Measurements from ENCODE around the gene DIP2A.

Gene DIP2A

GRCh38 chr21:46542588-46543124, 84.0 kb downstream of the DIP2A start:
- Histone ChIP-seq H3K36me3 (peaks cover 78% of the 10 kb centered on the region), H3K4me3 (ENCODE audit: low read depth, low read length) (no peak overlapping the region), H3K27ac (no peak overlapping the region), H3K27me3 (ENCODE audit: insufficient read depth, low read depth, severe bottlenecking) (no peaks in the 10 kb centered on the region), H3K9me3 (ENCODE audit: severe bottlenecking) (no peaks in the 10 kb centered on the region)
- peak; percentile 48 for DNase-seq
- peak; percentile 25; the same call in 1 of the 2 replicates for TF ChIP-seq CTCF (IDR thresholded peaks at IDR 0.05; ENCODE audit: low read depth, low read length)

GRCh38 chr21:46543306-46543705, 84.6 kb downstream of the DIP2A start:
- Histone ChIP-seq H3K27me3 (ENCODE audit: insufficient read depth, low read depth, severe bottlenecking) (no peaks in the 10 kb centered on the region), H3K27ac (no peak overlapping the region), H3K9me3 (ENCODE audit: severe bottlenecking) (no peaks in the 10 kb centered on the region), H3K4me3 (ENCODE audit: low read depth, low read length) (no peak overlapping the region), H3K36me3 (peaks cover 78% of the 10 kb centered on the region)
- TF ChIP-seq CTCF (IDR thresholded peaks at IDR 0.05; ENCODE audit: low read depth, low read length), result no peak
- no peak for DNase-seq

- no peak overlapping the region for H3K4me3 ChIP-seq (ENCODE audit: low read depth, low read length)
- H3K27me3 ChIP-seq (ENCODE audit: insufficient read depth, low read depth, severe bottlenecking), result no peaks in the 10 kb centered on the region
- H3K27ac ChIP-seq, result no peak overlapping the region
- peaks cover 78% of the 10 kb centered on the region for H3K36me3 ChIP-seq
- no peaks in the 10 kb centered on the region for H3K9me3 ChIP-seq (ENCODE audit: severe bottlenecking)
- no peak for TF ChIP-seq CTCF (IDR thresholded peaks at IDR 0.05; ENCODE audit: low read depth, low read length)
- DNase-seq, result no peak
Observed at GRCh38 chr21:46544003-46544402, 85.3 kb downstream of the DIP2A start.

GRCh38 chr21:46544824-46545223, 86.1 kb downstream of the DIP2A start:
- no peak for DNase-seq
- Histone ChIP-seq H3K36me3 (peaks cover 74% of the 10 kb centered on the region), H3K27me3 (ENCODE audit: insufficient read depth, low read depth, severe bottlenecking) (no peaks in the 10 kb centered on the region), H3K9me3 (ENCODE audit: severe bottlenecking) (no peaks in the 10 kb centered on the region), H3K27ac (no peak overlapping the region), H3K4me3 (ENCODE audit: low read depth, low read length) (no peak overlapping the region)
- TF ChIP-seq CTCF (IDR thresholded peaks at IDR 0.05; ENCODE audit: low read depth, low read length), result no peak

- DNase-seq, result no peak
- Histone ChIP-seq H3K36me3 (peaks cover 71% of the 10 kb centered on the region), H3K27ac (no peak overlapping the region), H3K4me3 (ENCODE audit: low read depth, low read length) (no peak overlapping the region), H3K9me3 (ENCODE audit: severe bottlenecking) (no peaks in the 10 kb centered on the region), H3K27me3 (ENCODE audit: insufficient read depth, low read depth, severe bottlenecking) (no peaks in the 10 kb centered on the region)
- TF ChIP-seq CTCF (IDR thresholded peaks at IDR 0.05; ENCODE audit: low read depth, low read length), result no peak
Observed at GRCh38 chr21:46545363-46545762, 86.7 kb downstream of the DIP2A start.

- Histone ChIP-seq H3K27me3 (ENCODE audit: insufficient read depth, low read depth, severe bottlenecking) (no peaks in the 10 kb centered on the region), H3K9me3 (ENCODE audit: severe bottlenecking) (no peaks in the 10 kb centered on the region), H3K36me3 (peaks cover 77% of the 10 kb centered on the region), H3K27ac (no peak overlapping the region), H3K4me3 (ENCODE audit: low read depth, low read length) (no peak overlapping the region)
- no peak for TF ChIP-seq CTCF (IDR thresholded peaks at IDR 0.05; ENCODE audit: low read depth, low read length)
- DNase-seq, result no peak
Observed at GRCh38 chr21:46545911-46546310, 87.2 kb downstream of the DIP2A start.

Measured in WERI-Rb-1 (cell line).